Epithelial cell of esophagus (primary cell): Measurements from ENCODE around the gene FOCAD.
"Not testable (repeated sequence)": the region's sequence is repeated elsewhere in the genome, so short reads cannot be mapped to it uniquely, and the experiment has no call there.

Experiments
- DNase-seq: peaks from one replicate; pipeline ENCODE4 v3.0.0; 2010; ENCODE audit warnings: low read depth
- H3K4me3 ChIP-seq: 2 replicates; pipeline ENCODE4 v1.5.1; 2011; ENCODE audit warnings: mild to moderate bottlenecking, low read length, control low read depth
- CTCF ChIP-seq: IDR thresholded peaks from 2 replicates; pipeline ENCODE4 v1.5.1; 2011; ENCODE audit warnings: low read depth, mild to moderate bottlenecking, low read length, control low read depth, inconsistent platforms; ENCODE audit not compliant: insufficient read depth; ENCODE audit errors: missing control alignments

FOCAD gene

GRCh38 chr9:20945269-20945668 is 261.2 kb downstream of the FOCAD start:
- DNase-seq = no peak
- no peak for TF ChIP-seq CTCF
- H3K4me3 ChIP-seq = no peak overlapping the region

GRCh38 chr9:20945856-20946255 is 261.8 kb downstream of the FOCAD start:
- no peak for DNase-seq
- no peak overlapping the region for H3K4me3 ChIP-seq
- TF ChIP-seq CTCF = no peak

GRCh38 chr9:20948703-20949102 is 264.6 kb downstream of the FOCAD start:
- no peak for DNase-seq
- no peak overlapping the region for H3K4me3 ChIP-seq
- TF ChIP-seq CTCF = no peak

GRCh38 chr9:20950707-20951106 is 266.6 kb downstream of the FOCAD start:
- DNase-seq = no peak
- H3K4me3 ChIP-seq = no peak overlapping the region
- TF ChIP-seq CTCF = no peak

- TF ChIP-seq CTCF = no peak
- H3K4me3 ChIP-seq = no peak overlapping the region
- no peak for DNase-seq
These were observed 278.6 kb downstream of the FOCAD start for GRCh38 chr9:20962536-20963225.

GRCh38 chr9:20972684-20973083 is 288.6 kb downstream of the FOCAD start:
- DNase-seq = no peak
- no peak for TF ChIP-seq CTCF
- no peak overlapping the region for H3K4me3 ChIP-seq

GRCh38 chr9:20973246-20973947 is 289.3 kb downstream of the FOCAD start:
- DNase-seq, H3K4me3 ChIP-seq: not testable (repeated sequence)

GRCh38 chr9:20974191-20974938 is 290.3 kb downstream of the FOCAD start:
- H3K4me3 ChIP-seq, DNase-seq: not testable (repeated sequence)
